GM12873 (cell line): ENCODE results near the gene RPS4Y1.

Source experiments
- TF ChIP-seq, protein P1 (sequence below): IDR thresholded peaks from 2 replicates; pipeline ENCODE4 v1.5.1; 2012; ENCODE audit warnings: low read depth, mild to moderate bottlenecking, moderate library complexity, low read length, control low read depth; ENCODE audit not compliant: insufficient read depth; ENCODE audit errors: missing control alignments

The RPS4Y1 gene

GRCh38 chrY:2857686-2858085 lies 16.3 kb downstream of the RPS4Y1 start:
- TF ChIP-seq, protein P1, sequence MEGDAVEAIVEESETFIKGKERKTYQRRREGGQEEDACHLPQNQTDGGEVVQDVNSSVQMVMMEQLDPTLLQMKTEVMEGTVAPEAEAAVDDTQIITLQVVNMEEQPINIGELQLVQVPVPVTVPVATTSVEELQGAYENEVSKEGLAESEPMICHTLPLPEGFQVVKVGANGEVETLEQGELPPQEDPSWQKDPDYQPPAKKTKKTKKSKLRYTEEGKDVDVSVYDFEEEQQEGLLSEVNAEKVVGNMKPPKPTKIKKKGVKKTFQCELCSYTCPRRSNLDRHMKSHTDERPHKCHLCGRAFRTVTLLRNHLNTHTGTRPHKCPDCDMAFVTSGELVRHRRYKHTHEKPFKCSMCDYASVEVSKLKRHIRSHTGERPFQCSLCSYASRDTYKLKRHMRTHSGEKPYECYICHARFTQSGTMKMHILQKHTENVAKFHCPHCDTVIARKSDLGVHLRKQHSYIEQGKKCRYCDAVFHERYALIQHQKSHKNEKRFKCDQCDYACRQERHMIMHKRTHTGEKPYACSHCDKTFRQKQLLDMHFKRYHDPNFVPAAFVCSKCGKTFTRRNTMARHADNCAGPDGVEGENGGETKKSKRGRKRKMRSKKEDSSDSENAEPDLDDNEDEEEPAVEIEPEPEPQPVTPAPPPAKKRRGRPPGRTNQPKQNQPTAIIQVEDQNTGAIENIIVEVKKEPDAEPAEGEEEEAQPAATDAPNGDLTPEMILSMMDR = no peak

- TF ChIP-seq, protein P1 = no peak
These were observed 18.4 kb downstream of the RPS4Y1 start for GRCh38 chrY:2859782-2860181.

DNA sequence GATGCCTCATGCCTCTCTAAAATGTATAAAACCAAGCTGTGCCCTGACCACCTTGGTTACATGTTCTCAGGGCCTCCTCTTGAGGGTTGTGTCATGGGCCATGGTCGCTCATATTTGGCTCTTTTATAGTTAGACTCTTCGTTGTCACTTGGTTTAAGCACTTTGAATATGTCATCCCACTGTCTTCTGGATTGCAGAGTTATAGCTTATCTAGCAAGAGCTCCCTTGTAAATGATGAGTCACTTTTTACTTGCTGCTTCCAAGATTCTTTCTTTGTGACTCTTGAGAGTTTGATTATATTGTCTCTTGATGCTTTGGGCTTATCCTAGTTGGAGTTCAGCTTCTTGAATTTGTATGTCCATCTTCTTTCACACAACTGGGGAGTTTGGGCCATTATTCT lies 19.1 kb downstream of the RPS4Y1 start:
- TF ChIP-seq, protein P1 = no peak

DNA sequence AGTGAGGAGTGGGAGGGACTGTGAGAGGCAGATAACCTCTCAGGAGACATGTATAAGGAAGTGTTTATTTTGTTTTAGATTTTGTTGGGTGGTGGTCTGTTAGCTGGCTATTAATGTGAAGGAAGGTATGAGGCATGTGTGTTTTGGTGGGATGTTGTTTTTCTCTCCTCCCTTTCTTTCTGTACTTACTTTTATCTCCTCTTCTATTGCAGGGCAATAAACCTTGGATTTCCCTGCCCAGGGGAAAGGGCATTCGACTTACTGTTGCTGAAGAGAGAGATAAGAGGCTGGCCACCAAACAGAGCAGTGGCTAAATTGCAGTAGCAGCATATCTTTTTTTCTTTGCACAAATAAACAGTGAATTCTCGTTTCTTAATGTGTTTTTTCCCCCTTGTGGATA lies 25.2 kb downstream of the RPS4Y1 start:
- TF ChIP-seq, protein P1 = no peak

- TF ChIP-seq, protein P1 = no peak
These were observed 26.1 kb downstream of the RPS4Y1 start for GRCh38 chrY:2867469-2867868.

GRCh38 chrY:2868035-2868607 lies 26.7 kb downstream of the RPS4Y1 start:
- TF ChIP-seq, protein P1 = no peak

DNA sequence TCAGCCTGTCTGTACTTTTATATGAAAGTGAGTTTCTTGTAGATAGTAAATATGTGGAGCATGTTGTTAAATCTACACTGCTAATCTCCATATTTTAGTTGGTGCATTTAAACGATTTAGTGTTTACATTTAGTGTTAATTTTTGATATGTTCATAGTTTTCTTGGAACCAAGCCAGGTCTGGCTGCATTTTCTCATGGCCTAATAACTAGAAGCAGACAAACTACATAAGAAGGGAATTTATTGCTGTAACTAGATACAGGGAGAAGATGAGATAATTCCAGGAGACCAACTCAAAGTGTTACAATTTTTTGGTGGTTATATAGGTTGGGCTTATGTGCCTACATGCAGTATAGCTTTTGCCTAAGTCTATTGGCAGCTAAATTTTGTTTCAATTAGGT lies 32.8 kb downstream of the RPS4Y1 start:
- TF ChIP-seq, protein P1 = no peak

- TF ChIP-seq, protein P1 = no peak
These were observed 42.2 kb downstream of the RPS4Y1 start for GRCh38 chrY:2883561-2883960.
